ENCODE results near the gene IGFBP7.

IGFBP7 gene

DNA sequence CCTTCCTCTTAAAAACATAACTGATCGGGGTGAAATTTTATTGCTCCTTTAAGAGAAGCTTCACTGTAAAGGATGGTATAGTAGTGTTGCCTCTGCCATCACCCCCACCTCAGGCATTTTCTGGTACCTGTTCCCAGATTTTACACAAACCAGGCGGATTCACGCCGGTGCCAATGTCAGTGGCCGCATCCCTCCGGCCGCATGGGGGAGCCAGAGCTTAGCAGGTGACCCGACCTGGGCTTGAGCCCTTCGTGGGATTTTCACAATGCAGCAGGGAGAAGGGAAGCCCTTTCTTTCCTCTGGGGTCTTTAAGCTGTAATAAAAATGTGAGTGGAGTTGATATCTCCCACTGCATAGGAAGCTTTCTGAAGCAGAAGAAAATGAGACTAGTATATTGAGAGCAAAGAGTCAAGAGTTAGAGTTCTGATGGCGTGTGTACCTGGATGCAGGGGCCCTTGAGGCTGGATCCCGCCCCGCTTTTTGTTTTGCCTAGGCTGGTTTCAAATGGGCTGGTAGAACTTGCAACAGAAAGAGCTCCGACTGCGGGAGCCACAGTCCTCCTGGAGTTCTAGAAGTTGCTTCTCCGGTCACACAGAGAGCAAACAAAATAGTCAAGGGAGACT, 72.1 kb downstream of the IGFBP7 start:
- DNase-seq = peak; percentile 15

DNA sequence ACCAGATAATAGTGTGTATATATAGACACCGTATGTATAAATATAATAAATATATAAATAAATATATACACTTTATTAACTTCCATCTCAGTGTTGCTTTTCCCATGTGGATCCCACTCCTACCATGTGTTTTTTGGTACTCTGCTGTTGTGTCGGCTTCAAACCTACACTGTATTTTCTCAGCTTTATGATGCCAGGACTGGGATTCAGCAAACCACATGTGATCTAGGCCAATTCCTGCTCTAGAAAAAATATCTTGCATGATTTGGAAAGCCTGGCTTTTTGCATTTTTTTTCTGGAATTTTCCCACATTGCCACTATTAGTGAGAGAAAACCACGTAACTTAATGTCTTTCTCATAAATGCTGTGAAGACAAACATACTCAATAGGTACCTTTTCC, 75.7 kb downstream of the IGFBP7 start:
- DNase-seq = no peak

DNA sequence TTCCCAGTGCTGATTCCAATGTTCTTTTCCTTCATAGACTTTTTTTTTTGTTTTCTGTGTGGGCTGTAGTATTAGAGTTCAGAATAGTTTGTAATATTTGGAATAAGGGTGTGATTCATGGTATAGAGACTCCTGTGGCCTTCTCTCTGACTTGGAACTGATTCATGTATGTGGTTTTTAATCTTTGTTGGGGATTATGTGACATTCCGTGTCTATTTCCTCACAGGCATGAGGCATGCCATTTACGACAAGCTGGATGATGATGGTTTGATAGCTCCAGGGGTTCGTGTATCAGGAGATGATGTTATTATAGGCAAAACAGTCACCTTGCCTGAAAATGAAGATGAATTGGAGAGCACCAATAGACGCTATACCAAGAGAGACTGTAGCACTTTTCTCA, 87.1 kb downstream of the IGFBP7 start:
- no peak for DNase-seq

DNA sequence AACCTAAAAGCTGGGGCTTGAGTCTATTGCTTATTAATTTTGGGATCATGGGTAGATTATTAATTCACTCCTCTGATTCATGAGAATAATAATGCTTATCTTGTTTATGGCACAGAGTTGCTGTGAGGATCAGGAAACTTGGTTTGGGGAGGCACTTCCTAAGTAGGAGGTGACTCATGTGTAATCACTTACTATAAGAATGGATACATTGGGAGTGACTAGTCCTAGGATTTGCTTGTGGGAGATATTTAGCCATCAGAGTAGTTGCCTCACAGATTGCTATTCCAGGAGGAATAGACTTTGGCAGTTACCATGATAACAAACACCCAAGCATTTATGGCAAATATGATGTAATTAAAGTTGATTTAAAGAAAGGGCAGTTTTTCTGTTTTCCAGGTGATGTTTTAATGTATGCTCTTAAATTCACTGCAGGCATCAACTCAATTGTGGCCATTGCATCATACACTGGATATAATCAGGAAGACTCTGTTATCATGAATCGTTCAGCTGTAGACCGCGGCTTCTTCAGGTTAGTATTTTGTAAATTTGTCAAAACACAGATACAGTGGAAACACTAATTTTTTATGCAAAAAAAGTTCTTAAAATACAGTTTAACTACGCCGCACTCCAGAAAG, 89.6 kb downstream of the IGFBP7 start:
- DNase-seq = no peak

DNA sequence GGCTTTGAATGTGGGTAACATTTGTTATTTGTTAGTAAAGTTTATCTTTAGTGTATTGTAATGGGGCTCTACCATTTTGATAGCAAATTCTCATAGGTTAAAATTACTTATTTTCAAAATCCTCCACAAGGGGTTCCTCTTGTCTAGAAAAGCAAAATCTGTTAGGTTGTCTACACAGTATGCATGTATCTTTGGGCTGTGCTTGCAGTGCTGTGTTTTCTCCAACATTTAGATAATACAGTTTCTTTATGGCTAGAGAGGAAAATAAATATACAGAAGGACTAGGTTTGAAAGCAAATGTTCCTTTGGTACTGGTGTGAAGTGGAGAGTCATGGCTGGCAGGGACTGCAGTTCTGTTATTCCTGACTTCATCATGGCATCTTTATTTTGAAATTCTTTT, 91.2 kb downstream of the IGFBP7 start:
- DNase-seq = no peak

DNA sequence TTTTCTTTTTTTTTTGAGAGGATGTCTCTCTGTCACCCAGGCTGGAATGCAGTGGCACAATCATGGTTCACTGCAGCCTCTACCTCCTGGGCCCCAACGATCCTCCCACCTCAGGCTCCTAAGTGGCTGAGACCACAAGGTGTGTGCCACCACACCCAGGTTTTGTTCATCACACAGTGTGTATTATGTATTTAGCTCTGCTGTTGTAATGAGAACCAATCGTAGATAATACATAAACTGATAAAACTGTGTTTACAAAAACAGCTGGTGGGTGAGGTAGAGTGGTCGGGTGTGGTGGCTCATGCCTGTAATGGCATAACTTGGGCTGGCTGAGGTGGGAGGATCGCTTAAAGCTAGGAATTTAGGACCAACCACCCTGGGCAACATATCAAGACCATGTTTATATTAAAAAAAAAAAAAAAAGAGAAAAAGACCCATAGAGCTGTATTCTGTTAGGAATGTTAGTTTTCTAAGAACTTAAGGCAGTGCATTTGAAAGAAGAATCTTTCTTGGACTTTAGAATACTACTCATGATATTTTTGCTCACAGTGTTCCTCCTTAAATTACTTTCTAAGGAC, 96.6 kb downstream of the IGFBP7 start:
- no peak for DNase-seq

DNA sequence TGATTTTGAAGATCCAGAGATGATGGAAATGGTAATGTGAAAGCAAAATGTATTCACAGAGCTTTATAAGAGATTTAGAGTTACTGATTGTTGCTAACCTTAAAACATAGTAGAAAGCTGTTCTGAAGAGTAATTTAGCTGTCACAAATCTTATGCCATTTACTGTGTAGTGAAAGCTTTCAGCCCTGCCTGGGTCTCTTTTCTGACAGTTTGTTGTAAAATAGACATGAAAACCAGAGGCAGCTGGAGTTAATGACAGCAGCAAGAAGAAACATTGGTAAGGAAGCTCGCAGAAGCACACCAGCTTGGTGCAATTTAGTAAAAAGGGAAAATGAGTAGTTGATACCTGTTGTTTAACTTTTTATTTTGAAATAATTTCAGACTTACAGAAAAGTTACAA, 110.4 kb downstream of the IGFBP7 start:
- no peak for DNase-seq

DNA sequence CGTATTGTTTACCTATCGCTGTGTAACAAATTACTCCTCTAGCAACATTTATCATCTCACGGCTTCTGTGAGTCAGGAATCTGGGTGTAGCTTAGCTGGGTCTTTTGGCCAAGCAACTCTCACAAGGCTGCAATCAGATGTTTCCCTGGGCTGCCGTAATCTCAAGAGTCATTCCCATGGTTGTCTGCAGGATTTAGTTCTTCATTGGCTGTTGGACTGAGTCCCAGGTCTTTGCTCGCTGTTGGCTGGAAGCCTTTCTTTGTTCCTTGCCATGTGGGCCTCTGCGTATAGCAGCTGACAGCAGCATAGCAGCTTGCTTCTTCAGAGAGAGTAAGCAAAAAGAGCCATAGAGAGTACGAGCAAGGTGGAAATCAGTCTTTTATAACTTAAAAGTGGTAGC, 114.7 kb downstream of the IGFBP7 start:
- peak; percentile 6 for DNase-seq

DNA sequence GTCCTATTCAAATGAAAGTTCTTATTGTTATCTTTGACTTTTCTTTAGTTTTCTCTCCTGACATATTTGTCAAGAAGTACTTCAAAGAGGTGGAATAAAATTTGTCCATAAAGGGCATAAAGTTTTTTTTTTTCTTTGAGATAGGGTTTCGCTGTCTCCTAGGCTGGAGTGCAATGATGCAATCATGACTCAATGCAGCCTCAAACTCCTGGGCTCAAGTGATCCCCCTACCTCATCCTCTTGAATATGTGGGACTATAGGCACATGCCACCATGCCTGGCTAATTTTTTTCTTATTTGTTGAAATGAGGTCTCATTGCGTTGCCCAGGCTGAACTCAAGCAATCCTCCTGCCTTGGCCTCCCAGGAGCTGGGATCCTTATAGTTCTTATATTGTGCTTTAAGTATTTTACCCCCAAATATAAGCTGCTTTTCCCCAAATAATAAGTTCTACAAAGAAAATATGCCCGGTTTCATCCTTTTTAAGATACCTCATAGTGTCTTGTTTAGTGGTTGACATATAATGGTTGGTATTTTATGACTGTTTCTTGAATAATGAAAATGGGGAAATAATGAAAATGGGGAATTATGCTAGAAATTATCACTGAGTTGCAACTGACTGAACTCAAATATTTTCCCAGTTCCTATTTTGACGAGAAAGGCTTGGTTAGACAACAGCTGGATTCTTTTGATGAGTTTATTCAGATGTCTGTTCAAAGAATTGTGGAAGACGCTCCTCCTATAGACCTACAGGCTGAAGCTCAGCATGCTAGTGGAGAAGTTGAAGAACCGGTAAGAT, 119.9 kb downstream of the IGFBP7 start:
- no peak for DNase-seq

DNA sequence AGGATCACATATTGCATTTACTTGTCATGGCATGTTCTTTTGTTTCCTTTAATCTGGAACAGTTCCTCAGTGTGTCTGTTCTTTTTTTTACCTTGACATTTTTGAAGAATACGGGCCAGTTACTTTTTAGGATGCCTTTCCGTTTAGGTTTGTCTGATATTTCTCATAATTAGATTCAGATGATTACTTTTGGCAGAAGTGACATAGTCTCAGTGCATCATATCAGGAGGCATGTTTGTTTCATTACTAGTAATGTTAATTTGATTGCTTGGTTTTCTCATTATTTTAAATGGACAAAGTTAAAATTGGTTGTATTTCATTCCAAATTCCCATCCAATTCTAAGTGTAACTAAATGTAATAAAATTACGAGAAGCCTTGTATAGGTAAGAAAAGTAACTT, 123.2 kb downstream of the IGFBP7 start:
- DNase-seq = no peak

DNA sequence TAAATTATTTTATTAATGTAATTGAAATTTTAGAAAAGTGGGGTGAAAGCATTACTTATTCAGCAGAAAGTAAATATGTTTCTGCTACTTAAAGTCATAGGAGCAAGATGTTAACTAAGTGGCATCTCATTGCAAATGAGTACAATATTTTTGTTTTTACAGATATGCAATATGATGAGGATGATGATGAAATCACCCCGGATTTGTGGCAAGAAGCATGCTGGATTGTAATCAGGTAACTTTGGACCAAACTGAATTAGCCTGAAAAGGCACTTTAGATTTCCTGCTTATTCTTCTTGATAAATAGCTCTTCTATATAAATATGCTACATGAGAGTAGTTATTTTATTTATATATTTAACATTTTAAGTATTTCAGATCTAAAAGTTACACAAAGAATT, 124.0 kb downstream of the IGFBP7 start:
- DNase-seq = no peak

DNA sequence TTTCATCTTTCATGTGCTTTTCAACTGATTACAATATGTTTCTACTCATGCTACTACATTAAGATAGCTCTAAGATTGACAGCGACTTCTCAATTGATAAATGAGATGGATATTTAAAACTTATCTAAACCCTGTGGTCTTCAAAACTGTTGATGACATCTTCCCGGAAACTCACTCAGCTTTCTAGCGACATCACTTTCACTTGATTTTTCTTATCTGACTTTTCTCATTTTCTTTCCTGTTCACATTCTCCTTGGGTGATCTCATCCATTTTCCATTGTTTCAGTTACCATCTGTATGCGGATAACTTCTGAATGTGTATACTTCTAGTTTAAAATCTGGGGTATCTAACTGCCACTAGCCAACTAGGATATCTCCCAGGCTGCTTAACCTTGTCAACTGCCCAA, 128.4 kb downstream of the IGFBP7 start:
- no peak for DNase-seq

All from NCI-H2171 treated with DMSO at 0.1 percent for 48 hours (cell line).